Heart left ventricle (tissue), 16 donors: ENCODE measurements around the gene IFNGR1. TPM values are rescaled to one million over a fixed set of nuclear protein-coding genes. Genes with fewer than 3 reads are reported as not detected.

Experiments
- ATAC-seq, 4 donors: fragments of 200-7000 bp; cut with Tn5 transposase; one replicate each; pipeline ENCODE4 v1.9.1; 2020 to 2022; ENCODE audit warnings: moderate library complexity in 4 of 4, mild to moderate bottlenecking in 3 of 4, moderate number of reproducible peaks in 1 of 4
- DNase-seq, 5 donors: peaks; one replicate each; pipeline ENCODE4 v3.0.0-alpha.2; 2020
- H3K27ac ChIP-seq, 12 donors: fragments of 200-600 bp; sonication (generic) in 4 of 12; one replicate each; pipeline versions ENCODE4 v1.5.0 to v1.8.0; 2016 to 2022; ENCODE audit warnings: mild to moderate bottlenecking in 2 of 12
- H3K27me3 ChIP-seq, 9 donors: fragments of 200-600 bp; sonication (generic) in 2 of 9; one replicate each; pipeline versions ENCODE4 v1.5.1 to v1.8.0; 2016 to 2022; ENCODE audit warnings: mild to moderate bottlenecking in 3 of 9
- H3K36me3 ChIP-seq, 9 donors: fragments of 200-600 bp; sonication (generic) in 2 of 9; one replicate each; pipeline versions ENCODE4 v1.5.0 to v1.8.0; 2018 to 2022; ENCODE audit warnings: mild to moderate bottlenecking in 2 of 9
- H3K4me1 ChIP-seq, 12 donors: fragments of 200-600 bp; sonication (generic) in 4 of 12; one replicate each; pipeline versions ENCODE4 v1.5.0 to v1.8.0; 2016 to 2022; ENCODE audit warnings: mild to moderate bottlenecking in 3 of 12
- H3K4me3 ChIP-seq, 12 donors: fragments of 200-600 bp; sonication (generic) in 4 of 12; one replicate each; pipeline versions ENCODE4 v1.5.0 to v1.8.0; 2017 to 2022; ENCODE audit warnings: mild to moderate bottlenecking in 9 of 12, moderate library complexity in 4 of 12
- H3K9me3 ChIP-seq, 12 donors: fragments of 200-600 bp; sonication (generic) in 4 of 12; one replicate each; pipeline versions ENCODE4 v1.5.0 to v1.8.0; 2016 to 2022; ENCODE audit warnings: mild to moderate bottlenecking in 1 of 12
- CTCF ChIP-seq, 12 donors: fragments of 200-600 bp; sonication (generic) in 4 of 12; IDR thresholded peaks; one replicate each; pipeline versions ENCODE4 v1.5.0 to v1.8.0; 2018 to 2022; ENCODE audit warnings: antibody characterized with exemption in 12 of 12, mild to moderate bottlenecking in 5 of 12
- POLR2A ChIP-seq, 2 donors: fragments of 450-650 bp; IDR thresholded peaks; one replicate each; pipeline ENCODE4 v1.6.1; 2017; ENCODE audit warnings: antibody characterized with exemption in 2 of 2, mild to moderate bottlenecking in 2 of 2, moderate library complexity in 2 of 2
- WGBS, 4 donors: extraction: QIAGEN DNeasy Blood & Tissue Kit in 2 of 4; methylation state at CpG; one replicate each; pipeline versions ENCODE4 v1.1.5 to v1.1.7; 2013 to 2018; 5-methylcytosine and 5-hydroxymethylcytosine counted together
- intact Hi-C, 10 donors: fragments of 100-400 bp; cut with DNase I; formaldehyde crosslinking; loops; one replicate each; pipeline versions ENCODE4 v1.11.1 to v1.14.2; 2022
- polyA plus RNA-seq, 2 donors: library from polyadenylated mRNA; stranded (reverse); fragments of 200-250 nt; gene quantifications; one replicate each; pipeline ENCODE4 v1.2.3, GENCODE V29; 2013
- total RNA-seq, 9 donors: library from RNA; depleted of rRNA in 2 of 9; stranded (reverse); fragments of >200 nt in 2 of 9; fragmentation: NEBNext Ultra II Directional in 3 of 9; extraction: Animal tissue kit (Norgen Biotek cat#: 25700) in 3 of 9; gene quantifications; one replicate each; pipeline versions ENCODE4 v1.1.0 to v1.2.4, GENCODE V29; 2016 to 2023
- donor health status: ischemic (EF 13 %, LVEDD 7.1; RV severe dilation, severe dysfunction).
- donor health status: healthy with polysubstance abuse.
- donor health status: DM: no; HTN: yes; CAD: no.
- donor health status: DM: no; HTN: no; CAD: no.
- donor health status: ischemic (EF 25% LVEDD 6.9; RV normal size, moderate dysfunction).
- donor health status: ischemic (EF 25% LVEDD 5.7; RV mildly dilated, moderate dysfunction).
- donor health status: healthy.
- donor health status: DM: yes; HTN: yes; CAD: no.
- donor health status: ischemic (EF 35%, LVEDD 5.7; RV mildly dilated, moderate dysfunction).
- donor health status: nonischemic (EF 11% LVEDD 7.7; RV severe dilation, severe dysfunction).
- donor health status: DM: yes; HTN: yes; CAD: no.
- donor health status: PGD.
- donor health status: ischemic (EF 29% LVEDD 5.4; RV normal size, mild dysfunction).
- donor health status: nonischemic (EF 23%, LVEDD 6.1; RV moderate dilation, normal function).

IFNGR1 gene
- total and polyA plus RNA-seq, 11 donors, result 68.6 to 152 (median 79.2) TPM

- Histone ChIP-seq H3K27ac (peak overlapping the region in 6 of 12 donors; percentile 4 to 100 (median 26)), H3K36me3 (no peaks in the 10 kb centered on the region), H3K4me1 (peaks cover 5 to 100% (median 34%) of the 10 kb centered on the region in 12 donors), H3K4me3 (no peak overlapping the region), H3K9me3 (no peaks in the 10 kb centered on the region), H3K27me3 (no peaks in the 10 kb centered on the region)
- DNase-seq, result no peak
- WGBS, 4 donors, result 45 to 57% (median 49%) methylated on average over 4 of the region's 4 CpGs
- ATAC-seq, result no peak
- no peak for TF ChIP-seq POLR2A (IDR thresholded peaks at IDR 0.05)
- no peak for TF ChIP-seq CTCF (IDR thresholded peaks at IDR 0.05)
- intact Hi-C loops, result no loop called here
Observed at GRCh38 chr6:137227871-137228302, 8.7 kb upstream of the IFNGR1 start.

- Histone ChIP-seq H3K4me1 (peaks cover 10 to 100% (median 39%) of the 10 kb centered on the region in 12 donors), H3K27me3 (no peaks in the 10 kb centered on the region), H3K36me3 (no peaks in the 10 kb centered on the region), H3K27ac (peak overlapping the region in 1 of 12 donors; percentile 100), H3K9me3 (no peaks in the 10 kb centered on the region), H3K4me3 (no peak overlapping the region)
- ATAC-seq, result no peak
- TF ChIP-seq POLR2A (IDR thresholded peaks at IDR 0.05) (no peak), CTCF (IDR thresholded peaks at IDR 0.05) (no peak)
- intact Hi-C loops, result no loop called here
- no peak for DNase-seq
- WGBS, 4 donors, result 79 to 90% (median 82%) methylated on average over 4 of the region's 4 CpGs
Observed at GRCh38 chr6:137226697-137227096, 7.5 kb upstream of the IFNGR1 start.

DNA sequence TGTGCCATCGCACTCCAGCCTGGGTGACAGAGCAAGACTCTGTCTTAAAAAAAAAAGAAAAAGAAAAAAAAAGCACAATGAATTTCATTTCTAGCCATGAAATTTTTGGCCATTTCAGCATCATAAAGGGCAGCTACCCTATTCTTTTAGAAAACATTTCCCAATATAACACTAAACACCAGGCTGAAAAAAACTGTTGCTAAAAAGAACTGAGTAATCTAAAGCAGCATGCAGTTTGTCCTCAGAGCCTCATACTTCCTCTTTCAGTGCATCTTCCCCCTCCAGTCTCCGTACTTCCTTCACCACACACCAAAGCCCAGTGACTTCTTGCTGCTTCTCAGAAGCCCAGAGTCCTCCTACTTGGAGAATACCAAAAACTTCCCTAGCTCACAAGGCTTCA, 5.6 kb upstream of the IFNGR1 start:
- intact Hi-C loops, result no loop called here
- H3K4me1 ChIP-seq, result peaks cover 11 to 99% (median 45%) of the 10 kb centered on the region in 12 donors
- no peak for DNase-seq

More for the DNA sequence above, 5.6 kb upstream of the IFNGR1 start:
- Histone ChIP-seq H3K27ac (peak overlapping the region in 9 of 12 donors; percentile 37 to 100 (median 73)), H3K4me3 (no peak overlapping the region), H3K9me3 (no peaks in the 10 kb centered on the region), H3K27me3 (no peaks in the 10 kb centered on the region), H3K36me3 (no peaks in the 10 kb centered on the region)
- peak in 2 of 4 donors; percentile 26 to 54 for ATAC-seq
- WGBS, 4 donors, result 79 to 85% (median 84%) methylated on average over 2 of the region's 2 CpGs
- TF ChIP-seq CTCF (IDR thresholded peaks at IDR 0.05) (no peak), POLR2A (IDR thresholded peaks at IDR 0.05) (no peak)
